Islet precursor cell (in vitro differentiated cells): ENCODE measurements around the gene NHSL2.
A peak's percentile ranks its signal among the peaks of the same experiment; 100 is the strongest.
"Not testable (repeated sequence)": the region's sequence is repeated elsewhere in the genome, so short reads cannot be mapped to it uniquely, and the experiment has no call there.

ENCODE experiments used
- DNase-seq: peaks from one replicate; pipeline ENCODE4 v3.0.0-alpha.2; 2018

The NHSL2 gene

DNA sequence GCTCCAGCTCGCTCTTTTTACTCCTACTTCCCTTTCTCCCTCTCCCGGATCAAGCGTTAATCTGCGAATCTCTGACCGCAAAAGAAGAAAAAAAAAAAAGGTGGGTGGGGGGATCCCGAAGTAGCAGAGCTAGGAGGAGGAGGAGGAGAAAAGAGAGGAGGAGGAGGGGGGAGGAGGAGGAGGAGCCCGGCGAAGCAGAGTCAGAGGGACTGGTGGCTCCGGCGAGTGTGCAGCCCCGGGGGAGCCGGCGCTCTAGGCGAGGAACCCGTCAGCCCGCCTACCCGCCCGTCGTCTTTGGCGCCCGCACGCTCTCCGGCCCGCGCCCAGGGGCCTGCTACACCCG, at the start of gene NHSL2:
Gene NHSL2, plus strand, starts transcription at position 203 of the 343 bp plus-strand sequence.
- DNase-seq = peak; percentile 71

DNA sequence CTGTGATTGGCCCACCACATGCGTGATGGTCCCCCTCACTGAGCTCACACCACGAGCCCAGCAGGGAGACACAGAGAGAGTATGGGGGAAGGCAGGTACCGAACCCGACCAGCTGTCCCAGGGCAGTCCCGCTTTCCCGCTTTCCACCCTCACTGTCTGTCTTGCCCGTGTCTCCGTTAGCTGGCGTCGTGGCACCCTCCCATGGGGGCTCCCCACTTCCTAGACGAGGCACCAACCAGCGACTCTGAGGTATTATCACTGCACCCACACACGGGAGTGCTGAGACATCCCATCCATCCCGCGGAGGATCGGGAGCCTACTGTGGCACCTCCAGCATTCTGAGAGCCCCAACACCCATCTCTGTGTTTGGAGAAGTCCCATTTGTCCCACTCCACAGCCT, 43.0 kb upstream of the NHSL2 start:
- no peak for DNase-seq

DNA sequence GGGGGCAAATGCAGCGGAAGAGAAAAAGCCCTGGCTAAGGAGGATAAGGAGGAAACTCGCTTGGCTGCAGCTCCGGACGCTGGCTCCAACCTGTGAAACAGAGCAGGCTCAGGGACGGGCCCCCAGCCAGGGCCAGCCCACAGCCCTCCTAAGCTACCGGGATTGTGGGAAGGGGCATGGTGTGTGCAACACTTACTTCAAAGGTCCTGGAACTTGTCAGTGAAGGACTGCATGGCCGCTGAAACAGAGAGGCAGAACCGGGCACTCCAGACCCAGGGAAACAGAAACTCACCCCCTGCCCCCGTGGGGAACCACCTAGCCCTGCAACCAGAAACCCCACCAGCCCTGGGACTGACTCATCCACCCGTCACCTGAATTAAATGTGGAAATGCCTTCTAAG, 41.1 kb upstream of the NHSL2 start:
- not testable (repeated sequence) for DNase-seq

DNA sequence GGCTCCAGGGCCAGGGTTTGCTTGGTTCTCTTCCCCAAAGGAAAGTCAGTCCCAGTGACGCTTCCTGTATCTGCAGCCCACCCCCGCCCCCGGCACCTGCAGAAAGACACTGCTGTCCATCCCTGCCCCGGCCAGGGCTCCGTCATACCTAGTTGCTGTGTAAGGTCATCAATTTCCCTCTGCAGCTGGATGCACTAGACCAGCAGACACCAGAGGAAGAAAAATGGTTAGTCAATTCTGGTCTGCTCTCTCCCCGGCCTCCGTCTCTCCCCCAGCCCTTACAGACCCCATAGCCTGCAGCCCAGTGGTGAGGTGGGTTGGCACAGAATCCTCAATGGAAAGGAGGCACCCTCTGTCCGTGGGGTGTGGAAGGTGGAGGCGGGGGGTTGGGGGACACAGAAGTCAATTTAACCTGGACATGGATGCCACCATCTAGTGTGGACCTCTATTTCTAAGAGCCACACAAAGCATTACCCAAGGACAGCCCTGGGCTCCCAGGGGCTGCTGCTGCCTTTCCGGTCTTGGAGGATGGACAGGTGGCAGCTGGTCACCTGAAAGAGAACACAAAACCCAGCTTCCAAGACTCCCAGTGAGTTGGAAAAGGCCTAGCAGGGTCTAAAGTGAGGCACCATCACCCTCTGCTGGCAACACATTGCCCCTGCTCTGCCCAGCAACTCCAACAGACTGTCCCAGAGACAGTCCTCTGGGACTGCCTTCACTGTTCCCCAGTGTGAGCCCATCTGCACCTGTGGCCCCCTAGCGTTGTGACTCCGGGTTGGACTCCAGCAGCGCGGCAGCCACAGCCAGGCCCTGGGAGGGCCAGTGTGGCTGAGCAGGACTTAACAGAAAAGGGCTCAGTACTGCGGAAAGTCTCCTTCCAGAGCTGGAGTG, 40.2 kb upstream of the NHSL2 start:
- DNase-seq = peak; percentile 88

DNA sequence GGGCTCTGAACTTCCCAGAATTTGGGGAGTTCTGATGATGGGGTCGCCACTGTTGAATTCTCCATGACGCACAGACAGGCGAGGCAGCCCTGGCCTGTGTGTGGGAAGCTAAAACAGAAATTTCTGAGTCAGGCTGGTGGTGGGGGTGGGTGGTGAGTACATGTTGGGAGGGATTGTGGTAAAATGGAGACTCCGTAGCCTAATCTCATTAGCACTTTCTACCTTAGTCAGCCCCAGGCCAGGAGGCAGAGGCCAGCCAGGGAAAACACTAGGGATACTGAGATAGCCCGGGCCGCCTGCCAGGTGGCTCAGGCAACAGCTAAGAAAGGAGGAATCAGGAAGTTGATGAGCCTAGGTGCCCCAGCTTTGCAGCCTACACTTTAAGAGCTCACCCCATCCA, 39.3 kb upstream of the NHSL2 start:
- DNase-seq = no peak

DNA sequence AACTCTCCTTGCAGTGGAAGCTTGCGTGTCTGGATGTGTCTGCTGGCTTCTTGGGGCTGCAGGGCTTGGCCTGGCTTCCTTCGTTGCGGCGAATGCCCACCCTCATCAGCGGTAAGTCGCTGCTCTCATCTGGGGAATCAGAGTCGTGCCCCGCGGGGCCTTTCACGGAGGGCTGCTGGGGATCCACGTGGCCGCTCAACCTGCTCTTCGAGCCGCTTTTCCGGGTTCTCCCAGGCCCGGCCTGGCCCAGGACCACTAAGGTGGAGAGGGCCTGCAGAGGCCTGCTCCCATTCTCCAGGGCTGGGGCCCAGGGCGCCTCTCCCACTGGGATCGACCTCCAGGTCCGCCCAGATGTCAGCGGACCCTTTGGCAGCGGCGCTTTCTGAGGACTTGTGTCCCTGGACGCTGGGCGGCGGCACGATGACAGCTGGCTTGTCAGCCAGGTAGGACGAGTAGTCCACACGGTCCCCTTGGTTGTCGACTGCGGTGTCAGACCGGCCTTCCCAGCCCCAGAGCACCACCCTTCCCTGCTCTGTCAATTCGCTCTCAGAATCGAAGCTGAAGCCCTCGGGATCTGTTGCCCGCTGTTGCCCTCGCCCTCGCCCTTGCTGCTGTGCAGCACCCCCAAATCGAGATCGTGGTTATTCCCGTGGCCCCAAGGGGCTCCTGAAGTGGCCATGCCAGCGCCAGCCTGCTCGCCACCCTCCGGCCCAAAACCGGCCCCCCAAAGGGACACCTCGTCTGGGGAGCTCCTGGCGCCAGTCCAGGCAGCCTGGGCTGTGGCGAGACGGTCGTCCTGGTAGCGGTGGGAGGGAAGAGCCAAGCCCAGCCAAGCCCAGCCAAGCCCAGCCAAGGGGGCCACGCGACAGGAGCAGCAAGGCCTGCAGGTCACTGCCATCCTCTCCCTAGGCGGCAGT, 37.8 kb upstream of the NHSL2 start:
- no peak for DNase-seq

DNA sequence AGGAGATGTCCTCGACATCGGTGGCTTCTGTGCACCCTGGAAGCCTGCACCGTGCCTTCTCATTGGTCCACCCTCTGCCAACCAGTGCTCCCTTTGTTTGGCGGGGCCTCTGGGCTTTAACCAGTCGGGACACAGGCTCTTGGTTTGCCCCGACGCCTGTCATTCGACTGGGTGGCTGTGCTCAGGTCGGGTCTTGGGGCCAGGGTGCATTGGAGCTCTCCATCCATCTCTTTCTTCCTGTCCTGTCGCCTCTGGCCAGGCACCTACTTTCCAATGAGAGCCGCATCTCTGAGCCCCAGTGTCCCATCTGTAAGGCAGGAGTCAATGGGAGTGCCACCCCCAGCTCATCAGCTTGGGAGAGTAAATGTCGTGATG, 37.2 kb upstream of the NHSL2 start:
- DNase-seq = no peak

DNA sequence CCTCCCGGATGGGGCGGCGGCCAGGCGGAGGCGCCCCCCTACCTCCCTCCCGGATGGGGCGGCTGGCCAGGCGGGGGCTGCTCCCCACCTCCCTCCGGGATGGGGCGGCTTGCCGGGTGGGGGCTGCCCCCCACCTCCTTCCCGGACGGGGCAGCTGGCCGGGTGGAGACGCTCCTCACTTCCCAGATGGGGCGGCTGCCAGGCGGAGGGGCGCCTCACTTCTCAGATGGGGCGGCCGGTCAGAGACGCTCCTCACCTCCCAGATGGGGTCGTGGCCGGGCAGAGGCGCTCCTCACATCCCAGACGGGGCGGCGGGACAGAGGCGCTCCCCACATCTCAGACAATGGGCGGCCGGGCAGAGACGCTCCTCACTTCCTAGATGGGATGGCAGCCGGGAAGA, 33.8 kb upstream of the NHSL2 start:
- DNase-seq = not testable (repeated sequence)

DNA sequence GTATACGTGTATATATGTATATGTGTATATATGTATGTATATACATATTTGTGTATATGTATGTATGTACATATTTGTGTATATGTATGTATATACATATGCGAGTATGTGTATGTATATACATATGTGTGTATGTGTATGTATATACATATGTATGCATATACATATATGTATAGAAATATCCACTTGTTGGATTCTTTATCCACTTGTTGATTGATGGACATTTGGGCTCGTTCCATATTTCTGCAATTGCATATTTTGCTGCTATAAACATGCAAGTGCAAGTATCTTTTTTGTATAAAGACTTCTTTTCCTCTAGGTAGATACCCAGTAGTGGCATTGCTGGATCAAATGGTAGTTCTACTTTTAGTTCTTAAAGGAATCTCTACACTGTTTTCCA, 25.5 kb upstream of the NHSL2 start:
- no peak for DNase-seq

DNA sequence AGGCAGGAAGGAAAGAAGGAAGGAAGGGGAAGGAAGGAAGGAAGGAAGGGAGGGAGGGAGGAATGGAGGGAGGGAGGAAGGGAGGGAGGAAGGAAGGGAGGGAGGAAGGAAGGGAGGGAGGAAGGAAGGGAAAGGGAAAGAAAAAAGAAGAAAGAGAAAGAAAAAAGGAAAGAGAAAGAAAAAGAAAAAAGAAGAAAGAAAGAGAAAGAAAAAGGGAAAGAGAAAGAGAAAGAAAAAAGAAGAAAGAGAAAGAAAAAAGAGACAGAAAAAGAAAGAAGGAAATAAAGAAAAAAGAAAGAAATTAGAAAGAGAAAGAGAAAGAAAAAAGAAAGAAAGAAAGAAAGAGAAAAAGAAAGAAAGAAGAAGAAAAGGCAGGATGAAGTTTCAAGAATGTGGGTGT, 15.0 kb upstream of the NHSL2 start:
- DNase-seq = no peak

DNA sequence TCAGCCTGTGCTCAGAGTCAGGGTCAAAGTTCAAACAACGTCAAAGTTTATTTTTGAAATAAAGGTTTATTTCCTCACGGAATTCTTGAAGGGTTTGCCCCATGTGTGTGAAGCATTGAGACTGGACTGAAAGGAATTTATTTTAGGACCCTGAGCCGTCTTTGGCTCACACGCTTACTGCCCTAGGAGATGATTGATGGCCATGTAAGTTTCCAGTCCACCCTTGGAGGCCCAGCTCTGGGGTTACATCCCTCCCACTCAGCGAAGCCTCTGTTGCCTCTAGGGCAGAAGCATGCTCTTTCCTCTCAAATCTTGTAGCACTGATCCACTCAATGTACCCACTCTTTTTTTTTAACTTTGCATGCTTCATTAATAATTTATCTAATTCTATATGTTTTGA, 4.5 kb upstream of the NHSL2 start:
- no peak for DNase-seq

DNA sequence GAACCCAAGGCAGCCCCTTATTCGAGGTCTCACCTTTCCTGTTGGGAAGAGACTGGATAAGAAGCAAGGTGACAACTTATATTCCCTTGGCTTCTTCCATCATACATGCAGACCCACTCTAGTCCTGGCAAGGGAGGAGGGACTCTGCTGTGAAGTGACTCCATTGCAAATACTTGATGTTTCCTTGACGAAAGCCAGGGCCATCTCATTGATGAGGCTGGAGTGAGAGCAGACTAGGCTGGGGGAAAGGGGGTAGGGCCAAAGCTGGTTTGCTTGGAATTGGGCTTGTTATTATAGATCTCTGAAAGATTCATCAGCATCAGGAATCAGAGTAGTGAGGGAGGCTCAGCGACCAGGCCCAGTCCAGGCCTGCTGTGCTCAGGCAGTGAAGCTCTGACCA, 2.3 kb upstream of the NHSL2 start:
- DNase-seq = peak; percentile 75

DNA sequence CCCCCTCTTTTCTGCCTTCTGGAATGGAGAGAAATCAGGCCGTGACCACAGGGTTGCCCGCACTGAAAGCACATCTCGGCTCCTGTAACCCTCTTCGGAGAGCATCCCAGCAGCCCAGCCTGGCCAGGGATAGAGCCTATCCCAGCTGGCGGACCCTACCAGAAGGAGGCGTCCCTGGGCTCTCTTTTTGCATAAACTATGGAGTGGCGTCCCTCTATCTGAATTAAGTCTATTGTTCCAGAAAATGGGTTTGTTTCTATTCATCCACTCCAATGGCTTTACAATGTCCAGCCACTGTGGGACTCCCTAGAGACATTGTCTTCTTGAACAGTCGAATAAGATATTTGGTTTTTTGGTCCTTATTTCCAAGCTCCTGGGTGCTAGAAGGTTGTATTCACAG, 689 bp upstream of the NHSL2 start:
- DNase-seq = peak; percentile 72

DNA sequence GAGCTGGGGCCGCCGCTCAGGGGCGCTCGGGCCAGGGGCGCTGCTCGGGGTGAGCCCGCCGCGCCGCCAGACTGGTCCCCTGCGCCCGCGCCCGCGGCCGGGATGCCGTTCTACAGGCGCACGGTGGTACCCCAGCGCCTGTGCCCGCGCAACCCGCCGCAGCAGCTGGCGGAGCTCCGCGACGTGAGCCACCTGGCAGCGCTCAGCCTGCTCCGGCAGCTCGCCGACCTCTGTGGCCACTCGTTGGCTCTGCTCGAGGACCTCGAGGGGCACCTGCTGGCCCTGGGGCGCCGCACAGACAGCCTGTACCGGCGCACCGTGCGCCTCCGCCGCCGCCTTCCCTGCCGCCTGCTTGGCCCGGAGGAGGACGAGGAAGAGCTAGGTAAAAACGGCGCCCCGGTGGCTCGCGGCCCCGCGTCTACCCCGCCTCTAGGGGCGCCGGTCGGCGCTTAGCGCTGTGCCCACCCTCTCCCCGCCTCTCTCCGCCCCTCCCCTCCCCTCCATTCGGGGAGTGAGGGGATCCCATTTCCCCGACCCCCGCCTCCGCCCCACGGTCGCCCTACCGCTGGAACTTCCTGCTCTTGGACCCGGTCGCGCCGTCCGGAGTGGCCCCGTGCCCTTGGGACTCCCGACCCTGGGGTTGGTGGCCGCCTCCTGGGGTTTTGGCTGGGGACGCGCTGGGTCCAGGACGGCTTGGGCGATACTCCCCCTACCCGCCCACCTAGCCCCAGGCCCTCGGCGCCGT, 513 bp downstream of the NHSL2 start:
- DNase-seq = peak; percentile 77

DNA sequence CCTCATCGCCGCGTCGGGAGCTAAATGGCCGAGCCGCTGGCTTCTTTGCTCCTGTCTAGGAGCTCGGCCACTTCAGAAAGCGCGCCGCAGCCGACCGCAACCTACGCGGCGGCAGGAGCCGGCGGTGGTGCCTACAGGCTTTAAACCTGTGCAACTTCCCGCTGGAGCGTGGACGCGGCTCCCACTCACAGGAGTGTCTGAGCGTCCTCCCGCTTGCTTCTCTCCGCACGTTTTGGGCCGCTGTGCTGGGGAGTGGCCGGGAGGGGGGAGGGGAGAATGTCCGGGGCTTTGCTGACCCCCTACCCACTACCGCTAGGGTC, 1.0 kb downstream of the NHSL2 start:
- DNase-seq = no peak

DNA sequence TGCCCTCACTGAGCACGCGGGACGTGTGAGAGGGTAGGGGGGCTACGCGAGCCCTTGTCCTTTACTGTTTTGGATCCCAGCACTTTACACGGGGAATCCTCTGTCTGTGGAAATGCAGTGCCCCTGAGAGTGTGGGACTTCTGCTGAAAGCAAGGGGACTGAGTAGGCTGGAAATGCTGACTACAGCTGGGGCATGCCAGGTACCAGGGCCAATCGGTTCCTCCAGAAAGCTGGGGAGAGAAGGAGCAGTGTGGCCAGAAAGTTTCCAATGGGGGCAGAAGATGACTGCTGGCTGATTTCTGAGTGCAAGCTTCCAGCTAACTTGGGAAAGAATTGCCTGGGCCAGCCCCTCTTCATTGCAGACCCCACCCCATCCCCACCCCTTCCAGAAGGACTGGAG, 1.5 kb downstream of the NHSL2 start:
- DNase-seq = no peak

DNA sequence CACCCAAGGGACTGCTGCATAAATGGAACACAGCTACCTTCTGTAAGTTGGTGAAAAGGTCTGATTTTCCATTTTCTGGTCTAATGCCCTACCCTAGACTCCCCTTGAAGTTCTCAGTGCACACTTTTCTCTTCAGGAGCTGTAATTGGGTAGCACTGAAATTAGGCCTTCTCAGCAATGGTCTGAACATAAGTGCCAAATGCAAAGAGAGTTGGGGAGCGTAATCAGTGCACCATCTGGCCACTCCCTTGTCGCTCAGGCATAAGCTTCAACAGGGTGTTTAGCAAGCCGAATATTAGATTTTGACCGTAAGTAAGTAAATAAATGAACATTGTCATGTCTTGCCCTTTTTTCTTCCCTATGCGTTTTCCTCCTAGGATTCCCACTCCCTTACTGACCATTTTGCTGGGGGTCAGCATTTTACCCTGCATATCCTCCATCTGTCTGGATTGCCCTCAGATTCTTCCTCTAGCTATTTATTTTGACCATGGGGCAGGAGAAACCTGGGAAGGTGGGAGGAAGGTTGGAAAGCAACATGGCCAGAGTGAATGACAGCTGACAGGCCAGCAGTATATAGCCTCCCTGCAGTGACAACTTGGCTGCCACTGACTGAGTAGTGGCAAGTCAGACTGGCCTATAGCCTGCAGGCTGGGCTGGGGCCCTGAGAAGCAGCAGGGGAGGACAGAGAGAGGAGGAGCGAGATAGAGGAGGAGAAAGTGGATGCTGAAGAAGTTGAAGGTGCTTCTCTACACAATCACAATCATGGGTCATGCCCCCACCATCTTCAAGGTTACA, 2.7 kb downstream of the NHSL2 start:
- DNase-seq = no peak

DNA sequence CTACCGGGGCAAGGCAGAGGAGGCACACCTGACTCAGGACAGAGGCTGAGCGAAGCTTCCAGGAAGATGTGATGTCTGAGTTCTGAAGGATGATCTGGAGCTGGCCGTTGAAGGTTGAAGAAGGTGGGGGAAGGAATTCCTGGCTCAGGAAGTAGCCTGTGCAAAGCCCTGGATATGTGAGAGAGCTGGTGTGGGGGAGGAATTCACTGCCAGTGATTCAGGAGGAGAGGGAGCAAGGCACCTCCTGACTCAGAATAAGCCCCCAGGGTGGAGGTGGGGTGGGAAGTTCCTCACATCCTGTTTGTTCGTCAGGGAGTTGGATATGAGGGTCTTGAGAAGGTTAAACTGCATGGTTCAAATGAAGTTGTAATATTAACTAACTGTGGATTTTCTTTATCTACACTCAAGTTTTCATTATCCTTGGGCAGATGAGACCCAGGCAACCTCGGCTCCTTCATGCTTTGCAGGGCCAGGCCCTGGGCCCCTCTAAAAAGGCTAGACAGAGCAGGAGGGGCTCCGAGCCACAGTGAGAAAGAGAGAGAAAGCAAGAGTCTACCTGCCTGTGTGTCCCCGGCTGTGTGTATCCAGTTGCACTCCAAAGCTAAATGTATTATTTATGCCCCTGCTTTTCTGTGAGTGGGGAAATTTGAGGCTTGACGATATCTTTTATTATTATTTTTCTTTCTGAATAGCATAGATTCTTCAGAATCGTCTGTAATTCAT, 7.1 kb downstream of the NHSL2 start:
- DNase-seq = peak; percentile 94

DNA sequence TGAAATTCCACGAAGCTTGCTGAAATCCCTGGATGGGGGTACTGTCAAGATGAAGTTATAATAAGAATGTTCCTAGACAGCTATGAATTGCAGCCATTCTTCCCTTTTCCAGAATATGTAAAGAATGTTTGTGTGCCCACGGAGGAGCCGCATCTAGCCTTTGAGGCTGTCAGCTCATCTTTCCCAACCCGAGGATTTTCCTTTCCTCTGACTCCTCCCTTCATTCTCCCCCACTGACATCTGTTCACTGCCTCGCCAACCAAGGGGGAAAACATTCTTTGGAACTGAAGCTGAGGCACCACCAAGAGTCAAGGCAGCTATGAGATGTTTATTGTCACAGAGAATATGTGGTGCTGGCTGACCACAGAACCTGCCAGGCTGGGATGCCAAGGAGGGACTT, 8.8 kb downstream of the NHSL2 start:
- no peak for DNase-seq

DNA sequence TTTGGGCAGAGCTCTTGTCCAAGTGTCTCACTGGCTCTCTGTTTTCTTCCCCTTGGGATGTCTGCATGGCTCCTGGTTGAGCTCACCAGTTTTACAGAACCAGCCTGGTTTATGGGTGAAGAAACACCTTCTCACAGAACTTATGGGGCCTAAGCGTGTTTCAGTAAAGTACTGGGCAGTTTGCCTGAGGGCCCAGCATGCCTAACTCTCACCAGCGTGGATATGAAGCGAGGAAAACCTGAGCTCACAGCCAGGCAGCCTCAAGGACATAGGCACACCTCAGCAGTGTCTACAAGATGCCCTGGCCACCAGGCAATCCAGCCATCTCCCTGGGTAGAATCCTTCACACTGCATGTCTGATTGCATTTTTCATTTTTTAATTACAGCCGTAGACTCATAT, 9.2 kb downstream of the NHSL2 start:
- DNase-seq = no peak

DNA sequence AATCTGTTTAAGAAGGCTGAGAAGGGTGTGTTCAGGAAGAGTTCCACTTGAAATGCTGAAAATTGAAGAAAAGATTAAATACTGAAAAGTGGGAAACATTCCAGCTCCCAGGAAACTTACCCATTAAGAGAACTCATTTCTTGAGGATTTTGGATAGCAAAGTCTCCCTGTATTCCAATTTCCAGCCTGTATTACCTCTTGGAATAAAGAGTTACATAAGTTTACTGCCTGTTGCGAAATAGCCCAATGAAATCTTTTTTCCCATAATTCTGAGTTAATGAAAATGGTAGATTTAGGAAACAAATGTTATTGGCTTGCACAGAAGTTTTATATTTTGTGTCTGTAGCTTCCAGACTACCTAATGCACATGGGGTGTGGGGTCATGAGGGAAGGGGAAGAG, 12.0 kb downstream of the NHSL2 start:
- no peak for DNase-seq

DNA sequence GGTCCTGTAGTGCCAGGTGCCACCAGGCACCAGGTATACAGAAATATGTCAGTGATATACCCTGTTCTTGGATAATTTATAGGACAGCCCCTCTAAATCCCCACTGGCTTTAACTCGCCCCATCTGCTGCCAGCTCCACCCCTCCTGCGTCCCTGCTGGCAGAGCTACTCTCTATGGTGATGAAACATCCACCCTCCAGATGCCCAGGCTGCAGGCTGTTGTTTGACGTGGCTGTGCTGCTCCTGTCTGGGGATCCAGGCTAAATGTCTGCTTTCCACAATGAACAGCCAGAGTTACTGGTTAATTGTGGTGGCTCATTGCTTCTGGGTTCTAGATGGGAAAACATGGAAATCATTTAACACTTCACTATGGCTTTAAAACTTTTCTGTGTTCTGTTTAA, 12.9 kb downstream of the NHSL2 start:
- peak; percentile 61 for DNase-seq
